Measurements from ENCODE around the gene MDH2. TPM values are rescaled to one million over a fixed set of nuclear protein-coding genes. Genes with fewer than 3 reads are reported as not detected.

The MDH2 gene
- total and polyA plus RNA-seq, 2 experiments from 2014 or later: 150 to 180 TPM

GRCh38 chr7:76053461-76053860 is 5.6 kb downstream of the MDH2 start (continued):
- no peak for TF ChIP-seq EZH2phosphoT487 (IDR thresholded peaks at IDR 0.05; ENCODE audit: unreplicated experiment)
- TF ChIP-seq ETS1 (IDR thresholded peaks at IDR 0.05): no peak
- no peak for TF ChIP-seq POLR2AphosphoS5 (IDR thresholded peaks at IDR 0.05; ENCODE audit: low read depth)
- no peak for TF ChIP-seq ZNF462 (CRISPR knock-in tag; IDR thresholded peaks at IDR 0.05)
- TF ChIP-seq ZNF331 (CRISPR knock-in tag; IDR thresholded peaks at IDR 0.05; ENCODE audit: low read depth): no peak

GRCh38 chr7:76054123-76055120 is 6.5 kb downstream of the MDH2 start:
- Histone ChIP-seq H3K9me2 (ENCODE audit: insufficient read depth) (no peaks in the 10 kb centered on the region; the same call in 1 of the 2 replicates), H3K4me2 (no peak overlapping the region), H3K79me2 (replicated peaks; ENCODE audit: insufficient read depth) (peaks cover 72% of the 10 kb centered on the region), H3K4me3 (no peak overlapping the region), H3K27me3 (ENCODE audit: insufficient read depth) (no peaks in the 10 kb centered on the region), H2AFZ (no peak overlapping the region), H3K27ac (ENCODE audit: low read depth) (no peak overlapping the region; the same call in 1 of the 2 replicates), H3K36me3 (ENCODE audit: insufficient read depth) (peaks cover 34% of the 10 kb centered on the region), H3F3A (replicated peaks; ENCODE audit: low read depth) (no peaks in the 10 kb centered on the region; the same call in 1 of the 2 replicates), H4K20me1 (replicated peaks; ENCODE audit: insufficient read depth) (peaks cover 58% of the 10 kb centered on the region), H3K4me1 (ENCODE audit: insufficient read depth) (peaks cover under 1% of the 10 kb centered on the region; the same call in 1 of the 2 replicates)
- Mint-ChIP-seq H3K36me3 (ENCODE audit: low read depth) (peaks cover 49% of the 10 kb centered on the region), H3K4me3 (no peak overlapping the region), H3K9me3 (no peaks in the 10 kb centered on the region), H3K27me3 (ENCODE audit: insufficient read depth, low read depth, poor library complexity) (peaks cover 7% of the 10 kb centered on the region), H3K4me1 (peaks cover 35% of the 10 kb centered on the region), H3K27ac (peak overlapping the region; percentile 52; the same call in 1 of the 2 replicates)
- no peak for DNase-seq (ENCODE audit: low spot score)
- peak; percentile 36; the same call in 1 of the 3 replicates for ATAC-seq
- TF ChIP-seq CTCF (conservative IDR thresholded peaks at IDR 0.05; ENCODE audit: low read depth in 2 of 2) (no peak), STAT1 (IDR thresholded peaks at IDR 0.05; ENCODE audit: unreplicated experiment) (no peak), NANOG (IDR thresholded peaks at IDR 0.05; ENCODE audit: borderline replicate concordance) (no peak), ZNF331 (CRISPR knock-in tag; IDR thresholded peaks at IDR 0.05; ENCODE audit: low read depth) (no peak), EZH2phosphoT487 (IDR thresholded peaks at IDR 0.05; ENCODE audit: unreplicated experiment) (no peak), POLR2AphosphoS5 (IDR thresholded peaks at IDR 0.05; ENCODE audit: low read depth) (no peak), ZNF114 (CRISPR knock-in tag; IDR thresholded peaks at IDR 0.05) (no peak)
